ENCODE measurements around the gene GSTA5.

DNA sequence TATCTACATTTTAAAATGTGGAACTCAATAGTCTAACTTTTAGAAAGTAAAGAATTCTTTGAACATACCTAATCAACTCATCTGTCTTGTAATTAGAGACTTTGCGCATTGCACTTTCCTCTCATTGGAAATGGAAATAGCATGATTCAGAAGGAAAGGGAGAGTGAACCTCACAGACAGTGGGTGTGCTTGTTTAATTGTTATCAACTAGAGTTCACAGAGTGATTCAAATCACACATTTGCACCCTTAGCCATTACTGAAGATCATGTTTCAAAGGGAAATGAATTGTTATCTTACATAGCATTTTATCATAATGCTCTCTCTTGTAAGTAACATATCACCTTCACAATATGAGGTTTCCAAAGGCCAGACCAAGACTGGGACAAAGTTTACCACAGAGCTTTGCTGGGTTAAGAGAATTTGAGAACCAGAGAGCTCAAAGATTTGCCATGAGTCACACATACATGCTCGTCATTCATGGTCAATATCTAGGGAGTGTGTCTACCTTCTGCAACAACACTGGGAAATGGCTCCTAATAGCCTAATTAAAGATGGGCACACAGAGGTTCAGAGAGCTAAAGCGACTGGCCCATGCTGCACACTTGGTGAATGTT lies 47.4 kb upstream of the GSTA5 start:
- TF ChIP-seq, protein P1, sequence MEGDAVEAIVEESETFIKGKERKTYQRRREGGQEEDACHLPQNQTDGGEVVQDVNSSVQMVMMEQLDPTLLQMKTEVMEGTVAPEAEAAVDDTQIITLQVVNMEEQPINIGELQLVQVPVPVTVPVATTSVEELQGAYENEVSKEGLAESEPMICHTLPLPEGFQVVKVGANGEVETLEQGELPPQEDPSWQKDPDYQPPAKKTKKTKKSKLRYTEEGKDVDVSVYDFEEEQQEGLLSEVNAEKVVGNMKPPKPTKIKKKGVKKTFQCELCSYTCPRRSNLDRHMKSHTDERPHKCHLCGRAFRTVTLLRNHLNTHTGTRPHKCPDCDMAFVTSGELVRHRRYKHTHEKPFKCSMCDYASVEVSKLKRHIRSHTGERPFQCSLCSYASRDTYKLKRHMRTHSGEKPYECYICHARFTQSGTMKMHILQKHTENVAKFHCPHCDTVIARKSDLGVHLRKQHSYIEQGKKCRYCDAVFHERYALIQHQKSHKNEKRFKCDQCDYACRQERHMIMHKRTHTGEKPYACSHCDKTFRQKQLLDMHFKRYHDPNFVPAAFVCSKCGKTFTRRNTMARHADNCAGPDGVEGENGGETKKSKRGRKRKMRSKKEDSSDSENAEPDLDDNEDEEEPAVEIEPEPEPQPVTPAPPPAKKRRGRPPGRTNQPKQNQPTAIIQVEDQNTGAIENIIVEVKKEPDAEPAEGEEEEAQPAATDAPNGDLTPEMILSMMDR (IDR thresholded peaks at IDR 0.05) = no peak
- no peak for TF ChIP-seq POLR2A (IDR thresholded peaks at IDR 0.05)
